GM19239 (cell line): ENCODE data around the gene USH1G.
"Not testable (repeated sequence)": the region's sequence is repeated elsewhere in the genome, so short reads cannot be mapped to it uniquely, and the experiment has no call there.

Experiments
- DNase-seq: peaks from one replicate; pipeline ENCODE4 v3.0.0; 2011; ENCODE audit warnings: low spot score; ENCODE audit not compliant: insufficient read length
- FAIRE-seq: peaks from 2 replicates; lab custom pipeline; 2011; peaks lifted over from hg19 to GRCh38; lab: Jason Lieb, UNC

USH1G gene

DNA sequence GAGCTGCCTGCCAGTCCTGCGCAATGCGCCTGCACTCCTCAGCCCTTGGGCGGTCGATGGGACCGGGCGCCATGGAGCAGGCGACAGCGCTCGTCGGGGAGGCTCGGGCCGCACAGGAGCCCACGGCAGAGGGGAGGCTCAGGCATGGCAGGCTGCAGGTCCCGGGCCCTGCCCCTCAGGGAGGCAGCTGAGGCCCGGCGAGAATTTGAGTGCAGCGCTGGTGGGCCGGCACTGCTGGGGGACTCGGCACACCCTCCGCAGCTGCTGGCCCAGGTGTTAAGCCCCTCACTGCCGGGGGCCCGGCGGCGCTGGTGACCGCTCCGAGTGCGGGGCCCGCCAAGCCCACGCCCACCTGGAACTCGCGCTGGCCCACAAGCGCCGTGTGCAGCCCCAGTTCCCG is 16.0 kb downstream of the USH1G start:
- no peak for FAIRE-seq
- DNase-seq = no peak

DNA sequence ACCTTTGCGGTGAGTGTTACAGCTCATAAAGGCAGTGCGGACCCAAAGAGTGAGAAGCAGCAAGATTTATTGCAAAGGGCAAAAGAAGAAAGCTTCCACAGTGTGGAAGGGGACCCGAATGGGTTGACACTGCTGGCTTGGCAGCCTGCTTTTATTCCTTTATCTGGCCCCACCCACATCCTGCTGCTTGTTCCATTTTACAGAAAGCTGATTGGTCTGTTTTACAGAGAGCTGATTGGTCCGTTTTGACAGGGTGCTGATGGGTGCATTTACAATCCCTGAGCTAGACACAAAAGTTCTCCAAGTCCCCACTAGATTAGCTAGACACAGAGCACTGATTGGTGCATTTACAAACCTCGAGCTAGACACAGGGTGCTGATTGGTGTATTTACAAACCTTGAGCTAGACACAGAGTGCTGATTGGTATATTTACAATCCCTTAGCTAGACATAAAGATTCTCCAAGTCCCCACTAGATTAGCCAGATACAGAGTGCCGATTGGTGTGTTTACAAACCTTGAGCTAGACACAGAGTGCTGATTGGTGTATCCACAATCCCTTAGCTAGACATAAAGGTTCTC is 16.8 kb downstream of the USH1G start:
- FAIRE-seq, DNase-seq: not testable (repeated sequence)

GRCh38 chr17:74904687-74905409 is 18.2 kb downstream of the USH1G start:
- FAIRE-seq (no peak), DNase-seq (no peak)

DNA sequence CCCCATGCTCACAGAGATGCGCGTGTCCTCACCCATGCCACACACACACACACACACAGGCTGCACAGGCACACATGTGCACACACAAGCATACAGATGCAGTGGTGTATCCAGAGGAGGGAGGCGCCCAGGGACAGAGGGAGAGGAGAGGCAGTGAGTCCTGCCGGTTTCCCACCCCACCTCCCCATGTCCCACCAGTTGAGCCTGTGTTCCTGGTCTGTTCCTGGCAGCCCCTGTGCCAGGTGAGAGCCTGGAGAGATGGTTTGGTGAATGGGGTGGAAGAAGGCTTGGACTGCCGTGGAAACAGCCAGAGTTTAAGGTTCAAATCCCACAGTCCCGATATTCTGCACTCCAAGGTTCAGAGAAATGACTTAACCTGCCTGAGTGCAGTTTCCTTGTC is 19.4 kb downstream of the USH1G start:
- DNase-seq = no peak
- no peak for FAIRE-seq

- DNase-seq (no peak), FAIRE-seq (no peak)
These were observed 20.0 kb downstream of the USH1G start for GRCh38 chr17:74903034-74903433.

- DNase-seq (no peak), FAIRE-seq (no peak)
These were observed 21.5 kb downstream of the USH1G start for GRCh38 chr17:74901353-74902135.

DNA sequence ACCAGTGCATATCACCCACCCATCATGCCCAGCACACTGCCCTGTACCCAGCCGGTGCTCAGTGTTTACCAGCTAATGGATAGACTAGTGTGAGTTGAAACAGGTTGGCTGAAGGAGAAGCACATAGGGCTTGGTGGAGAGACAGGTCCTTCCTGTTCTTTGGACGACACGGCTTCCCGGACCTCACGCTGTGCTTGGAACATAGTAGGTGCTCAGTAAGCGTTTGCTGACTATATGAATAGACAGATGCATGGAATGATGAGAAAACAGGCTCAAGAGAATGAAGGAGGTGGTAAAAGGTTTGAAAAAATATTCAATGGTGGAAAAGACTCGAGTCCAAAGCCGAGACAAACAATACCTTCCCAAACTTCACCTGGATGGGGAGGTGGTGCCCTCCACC is 22.8 kb downstream of the USH1G start:
- FAIRE-seq (no peak), DNase-seq (no peak)

DNA sequence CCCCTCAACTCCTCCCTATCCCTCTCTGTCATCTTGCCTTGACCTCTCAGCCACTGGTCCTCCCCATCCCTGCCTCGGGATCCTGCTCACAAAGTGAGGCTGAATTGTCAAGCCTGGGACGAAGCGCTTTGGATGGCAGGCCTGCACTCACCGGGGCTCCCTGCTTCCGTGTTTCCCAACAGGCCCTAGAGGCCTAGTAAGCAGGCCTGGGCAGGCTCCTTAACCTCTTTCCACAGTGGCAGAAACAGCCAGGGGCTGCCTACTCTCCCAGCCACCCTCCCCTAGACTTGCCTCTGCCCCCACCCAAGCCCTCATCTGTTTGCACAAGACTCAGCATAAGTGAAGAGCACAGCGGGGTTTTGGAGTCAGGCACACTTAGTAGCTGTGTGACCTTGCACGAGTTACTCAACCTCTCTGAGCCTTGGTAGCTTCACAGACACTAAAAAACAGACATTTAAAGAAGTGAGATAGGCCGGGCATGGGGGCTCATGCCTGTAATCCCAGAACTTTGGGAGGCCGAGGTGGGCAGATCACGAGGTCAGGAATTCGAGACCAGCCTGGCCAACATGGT is 24.6 kb downstream of the USH1G start:
- DNase-seq = no peak
- no peak for FAIRE-seq

GRCh38 chr17:74893936-74894671 is 29.0 kb downstream of the USH1G start:
- DNase-seq (no peak), FAIRE-seq (no peak)

- FAIRE-seq (no peak), DNase-seq (no peak)
These were observed 29.8 kb downstream of the USH1G start, which contains the start of gene FADS6 for GRCh38 chr17:74892974-74893911. FADS6 (minus strand) TSS chr17:74893633; CDS start chr17:74893595, 38 bp downstream.

DNA sequence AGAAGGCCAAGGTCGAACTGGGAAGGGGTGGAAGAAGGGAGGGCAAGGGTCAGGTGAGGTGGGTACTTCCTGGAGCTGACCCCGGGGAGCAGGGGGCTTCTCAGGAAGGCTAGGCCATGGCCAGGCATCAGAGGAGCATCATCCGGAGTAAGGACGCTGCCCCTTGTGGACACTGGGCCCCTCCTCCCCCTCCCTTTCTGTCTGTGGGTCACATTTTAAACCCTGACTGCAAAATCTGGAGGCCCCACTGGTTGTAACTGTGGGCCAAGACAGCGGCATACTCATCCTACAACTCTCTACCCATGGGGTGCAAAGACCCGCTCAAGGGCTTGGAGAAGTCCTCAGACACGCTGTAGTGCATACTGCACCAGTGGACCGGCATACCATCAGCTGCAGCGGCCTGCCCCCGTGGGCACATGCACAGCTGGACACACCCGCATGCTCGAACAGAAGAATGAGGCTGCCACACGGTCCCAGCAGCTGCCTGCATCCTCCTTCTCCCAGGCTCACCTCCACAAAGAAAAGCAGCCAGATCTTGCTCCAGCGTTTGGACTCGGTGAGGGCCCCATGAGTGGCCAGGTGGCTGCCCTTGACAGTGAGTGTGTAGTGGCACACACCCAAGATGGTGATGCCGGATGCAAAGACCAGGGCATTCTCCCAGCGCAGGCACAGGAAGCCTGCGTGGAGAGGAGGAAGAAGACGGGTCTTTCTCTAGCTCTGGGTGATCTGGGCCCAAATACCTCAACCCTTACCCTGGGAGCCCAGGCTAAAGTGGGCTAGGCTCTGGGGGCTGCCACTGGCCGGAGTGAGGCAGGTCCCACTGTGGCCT is 30.8 kb downstream of the USH1G start:
- FAIRE-seq (no peak), DNase-seq (no peak)

GRCh38 chr17:74890554-74890953 is 32.5 kb downstream of the USH1G start:
- DNase-seq (no peak), FAIRE-seq (no peak)

- FAIRE-seq (no peak), DNase-seq (no peak)
These were observed 34.6 kb downstream of the USH1G start for GRCh38 chr17:74888469-74888868.

DNA sequence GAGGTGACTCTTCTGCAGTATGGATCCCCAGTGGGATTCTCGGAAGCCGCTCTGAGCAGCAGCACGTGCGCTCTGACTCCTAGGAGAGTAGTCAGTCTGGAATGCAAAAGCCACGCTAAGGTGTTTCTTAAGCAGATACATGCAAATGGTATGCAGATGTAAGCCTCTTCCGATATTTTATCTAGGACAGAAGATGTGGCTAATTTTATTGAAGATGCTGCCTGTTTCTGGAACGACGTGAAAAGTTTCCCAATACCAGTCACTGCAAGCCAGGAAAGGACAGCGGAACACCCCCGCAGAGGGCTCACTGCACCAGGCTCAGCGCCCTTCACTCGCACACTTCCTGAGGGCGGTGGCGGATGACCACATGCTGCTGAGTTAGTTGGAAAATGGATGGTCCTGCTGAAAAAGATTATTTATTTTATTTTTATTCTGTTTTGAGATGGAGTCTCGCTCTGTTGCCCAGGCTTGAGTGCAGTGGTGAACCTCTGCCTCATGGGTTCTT is 39.8 kb downstream of the USH1G start:
- no peak for FAIRE-seq

DNA sequence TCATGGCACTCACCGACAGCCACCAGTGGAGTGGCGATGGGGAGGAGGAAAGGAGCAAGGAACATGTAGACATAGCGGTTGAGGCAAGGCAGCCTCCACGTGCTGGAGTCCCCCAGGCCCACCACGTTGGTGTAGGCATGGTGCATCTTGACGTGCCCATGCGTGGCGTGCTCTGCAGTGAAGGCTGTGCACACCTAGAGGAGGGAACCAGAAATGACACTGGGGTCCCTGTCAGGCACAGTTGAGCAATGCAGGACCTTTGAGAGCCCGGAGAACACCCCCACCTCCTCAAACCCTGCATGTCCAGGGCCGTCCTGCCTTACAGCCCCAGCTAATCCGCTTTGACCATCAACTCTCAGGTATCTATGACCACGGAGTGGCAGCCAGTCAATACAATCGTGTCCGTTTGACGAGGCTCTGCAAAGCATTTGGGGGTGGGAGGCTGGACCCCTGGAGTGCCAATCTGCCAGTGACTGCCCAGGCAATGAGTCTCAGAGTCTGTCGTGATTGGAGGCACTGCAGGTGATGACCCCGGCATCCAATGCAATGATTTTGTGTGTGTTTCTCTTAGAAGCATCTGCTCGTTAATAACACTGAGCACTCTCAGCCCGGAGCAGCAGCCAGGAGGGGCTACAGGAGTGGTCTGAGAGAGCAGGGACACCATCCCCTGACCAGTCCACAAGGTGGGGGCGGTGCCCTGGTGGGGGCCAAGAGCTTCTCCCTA is 40.4 kb downstream of the USH1G start:
- FAIRE-seq = no peak
- DNase-seq = no peak

More for the DNA sequence above, 39.8 kb downstream of the USH1G start:
- no peak for DNase-seq

DNA sequence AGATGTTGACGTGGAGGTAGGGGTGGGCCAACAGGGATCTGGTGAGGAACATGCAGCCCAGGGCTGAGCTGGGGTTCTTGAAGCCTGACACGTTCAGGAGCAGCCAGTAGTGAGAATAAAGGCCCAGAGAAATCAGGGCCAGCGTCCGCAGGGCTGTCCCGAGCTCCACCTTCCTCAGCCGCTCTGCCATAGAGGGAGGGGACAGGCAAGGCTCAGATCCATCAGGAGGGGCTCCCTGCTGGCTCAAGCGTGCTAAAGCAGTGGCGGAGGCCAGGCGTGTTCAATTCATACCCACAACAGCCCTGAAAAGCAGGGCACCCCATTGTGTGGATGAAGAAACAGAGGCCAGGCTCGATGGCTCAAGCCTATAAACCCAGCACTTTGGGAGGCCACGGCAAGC is 42.0 kb downstream of the USH1G start:
- FAIRE-seq = no peak
- DNase-seq = no peak

DNA sequence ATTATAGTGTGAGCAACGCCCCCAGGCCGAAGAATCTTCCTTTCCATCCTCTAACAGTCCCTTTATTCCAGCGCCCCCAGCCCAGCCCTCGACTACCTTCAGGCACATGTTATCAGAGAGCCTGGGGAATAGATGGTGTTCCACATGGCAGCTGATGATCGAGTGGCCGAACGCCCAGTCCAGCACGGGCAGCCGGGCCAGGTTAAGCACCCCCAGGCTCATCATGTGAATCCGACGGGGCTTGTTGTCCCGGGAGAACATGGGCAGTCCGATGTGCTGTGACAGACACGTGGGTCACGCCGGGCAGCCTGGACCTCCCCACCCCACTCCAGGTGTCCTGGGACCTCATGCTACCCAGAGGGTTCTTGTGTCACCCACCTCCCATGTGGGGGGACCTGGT is 43.7 kb downstream of the USH1G start:
- no peak for FAIRE-seq
- no peak for DNase-seq
